GM12872 (cell line): ENCODE results near the gene CAPN13.

Experiments
- CTCF ChIP-seq: IDR thresholded peaks from 3 replicates; pipeline ENCODE4 v1.5.1; 2011; ENCODE audit warnings: low read depth, mild to moderate bottlenecking, low read length, moderate library complexity; ENCODE audit not compliant: insufficient read depth

The CAPN13 gene

GRCh38 chr2:30799366-30799765 is 7.9 kb downstream of the CAPN13 start:
- TF ChIP-seq CTCF: no peak

GRCh38 chr2:30798536-30798991 is 8.7 kb downstream of the CAPN13 start:
- TF ChIP-seq CTCF: no peak

- no peak for TF ChIP-seq CTCF
Observed at GRCh38 chr2:30797381-30798015, 9.7 kb downstream of the CAPN13 start.

- TF ChIP-seq CTCF: no peak
Observed at GRCh38 chr2:30796699-30797098, 10.5 kb downstream of the CAPN13 start.

- TF ChIP-seq CTCF: no peak
Observed at GRCh38 chr2:30792521-30792920, 14.7 kb downstream of the CAPN13 start.

GRCh38 chr2:30790879-30791278 is 16.4 kb downstream of the CAPN13 start:
- TF ChIP-seq CTCF: no peak

GRCh38 chr2:30789670-30790210 is 17.5 kb downstream of the CAPN13 start:
- no peak for TF ChIP-seq CTCF
